Stimulated activated CD4-positive, alpha-beta T cell treated with anti-CD3 and anti-CD28 coated beads, Interleukin-4, amount 100 ng/mL, for 48 hours (primary cell): Measurements from ENCODE around the gene ZNF217.
A peak's percentile ranks its signal among the peaks of the same experiment; 100 is the strongest.
"Not testable (repeated sequence)": the region's sequence is repeated elsewhere in the genome, so short reads cannot be mapped to it uniquely, and the experiment has no call there.

Experiments used
- DNase-seq, 2 donors: peaks; one replicate each; pipeline ENCODE4 v3.0.0-alpha.2; 2020; ENCODE audit warnings: low read depth in 2 of 2

ZNF217 gene

GRCh38 chr20:53593466-53594007 lies at the start of gene ZNF217:
TSS of gene ZNF217 (minus strand) at chr20:53593839. CDS start at chr20:53582826, 11,013 bp downstream.
- peak; percentile 72 to 74 for DNase-seq

DNA sequence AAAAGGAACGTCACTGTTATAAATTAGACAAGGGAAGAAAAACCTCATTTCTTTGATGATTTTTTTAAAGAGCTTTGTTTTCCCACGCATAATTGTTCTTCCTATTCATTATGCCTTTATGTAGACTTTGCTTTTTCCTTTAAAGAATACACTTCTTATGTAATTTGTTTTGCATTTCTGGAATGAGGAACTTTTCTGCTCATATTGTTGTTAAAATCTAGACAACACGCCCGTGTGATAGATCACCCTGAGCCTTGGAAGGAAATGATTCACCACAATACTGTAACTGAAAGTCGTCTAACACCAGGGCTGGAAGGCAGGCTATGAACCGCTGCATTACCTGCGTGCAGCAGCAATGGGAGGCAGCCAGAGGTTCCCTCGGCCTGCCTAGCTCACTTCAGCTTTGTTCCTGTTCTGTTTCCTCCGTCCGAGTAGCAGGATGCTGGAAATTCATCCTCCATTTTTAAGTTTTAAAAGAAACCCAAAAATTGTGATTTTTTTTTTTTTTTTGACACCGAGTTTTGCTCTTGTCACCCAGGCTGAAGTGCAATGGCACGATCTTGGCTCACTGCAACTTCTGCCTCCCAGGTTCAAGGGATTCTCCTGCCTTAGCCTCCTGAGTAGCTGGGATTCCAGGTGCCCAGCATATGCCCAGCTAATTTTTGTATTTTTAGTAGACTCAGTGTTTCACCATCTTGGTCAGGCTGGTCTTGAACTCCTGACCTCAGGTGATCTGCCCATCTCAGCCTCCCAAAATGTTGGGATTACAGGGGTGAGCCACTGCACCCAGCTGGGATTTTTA lies 49.6 kb upstream of the ZNF217 start:
- DNase-seq: peak; percentile 43 to 51

- no peak for DNase-seq
These were observed 48.8 kb upstream of the ZNF217 start for GRCh38 chr20:53642196-53643030.

DNA sequence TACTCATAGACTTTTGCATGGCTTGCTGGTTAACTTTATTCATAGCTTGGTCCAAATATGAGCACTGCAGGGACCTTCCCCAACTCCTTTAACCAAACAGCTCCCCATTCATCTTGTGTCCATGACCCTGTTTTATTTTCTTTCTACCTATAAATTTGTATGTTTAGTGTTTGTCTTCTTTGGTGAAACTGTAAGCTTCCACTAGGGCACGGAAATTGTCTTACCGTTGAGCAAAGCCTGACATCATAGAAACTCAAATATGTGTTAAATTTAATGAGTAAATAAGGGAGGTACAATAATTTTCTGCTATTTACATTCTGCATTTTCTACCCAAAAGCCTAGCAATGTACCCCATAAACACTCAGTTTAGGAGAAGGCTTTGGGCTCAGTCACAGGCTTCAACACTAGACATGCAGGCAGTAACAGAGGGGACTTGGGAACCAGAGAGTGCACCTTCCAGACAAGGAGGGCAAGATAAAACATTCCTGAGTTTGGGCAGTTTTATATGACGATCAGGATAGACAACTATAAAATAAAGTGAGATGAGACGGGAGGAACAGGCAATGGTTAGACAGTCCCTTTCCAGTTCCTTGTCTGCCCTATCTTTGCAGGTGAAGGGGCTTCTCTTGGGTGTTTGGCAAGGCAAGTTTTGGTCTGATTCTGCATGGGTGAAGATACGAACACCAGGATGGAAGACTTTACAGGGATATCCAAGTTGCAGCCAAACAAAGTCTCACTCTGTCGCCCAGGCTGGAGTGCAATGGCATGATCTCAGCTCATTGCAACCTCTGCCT lies 46.2 kb upstream of the ZNF217 start:
- no peak for DNase-seq

DNA sequence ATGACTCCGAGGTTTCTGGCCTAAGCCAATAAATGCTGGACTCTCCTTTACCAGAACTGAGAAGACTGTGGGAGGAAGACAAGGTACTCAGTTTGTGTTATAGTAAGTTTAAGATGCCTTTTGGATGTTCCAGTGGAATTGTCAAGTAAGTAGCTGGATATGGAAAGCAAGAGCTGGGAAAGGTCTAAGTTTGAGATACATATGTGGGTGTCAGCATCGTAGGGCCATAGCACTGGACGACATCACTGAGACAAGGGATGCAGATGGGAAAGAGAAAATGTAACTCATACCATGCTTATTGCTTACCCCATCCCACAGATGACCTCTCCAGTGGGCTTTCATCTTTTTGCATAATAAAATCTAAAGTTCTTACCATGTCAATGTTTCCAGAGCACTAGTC lies 45.5 kb upstream of the ZNF217 start:
- DNase-seq: no peak

GRCh38 chr20:53637310-53637709 lies 43.7 kb upstream of the ZNF217 start:
- not testable (repeated sequence) for DNase-seq

DNA sequence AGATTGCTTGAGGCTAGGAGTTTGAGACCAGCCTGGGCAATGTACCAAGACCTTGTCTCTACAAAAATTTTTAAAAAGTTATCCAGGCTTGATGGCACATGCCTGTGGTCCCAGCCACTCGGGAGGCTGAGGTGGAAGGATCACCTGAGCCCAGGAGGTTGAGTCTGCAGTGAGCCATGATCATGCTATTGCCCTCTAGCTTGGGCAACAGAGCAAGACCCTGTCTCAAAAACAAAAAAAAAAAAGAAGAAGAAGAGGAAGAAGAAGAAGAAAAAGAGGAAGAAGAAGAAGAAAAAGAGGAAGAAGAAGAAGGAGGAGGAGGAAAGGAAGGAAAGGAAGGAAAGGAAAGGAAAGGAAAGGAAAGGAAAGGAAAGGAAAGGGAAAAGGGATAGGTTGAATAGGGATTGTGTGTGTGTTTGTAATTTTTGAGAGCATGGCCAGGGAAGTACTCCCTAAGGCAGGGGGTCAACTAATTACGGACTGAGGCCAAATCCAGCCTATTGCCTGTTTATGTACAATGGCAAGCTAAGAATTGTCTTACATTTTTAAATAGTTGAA lies 43.0 kb upstream of the ZNF217 start:
- no peak for DNase-seq

- DNase-seq: no peak
These were observed 41.6 kb upstream of the ZNF217 start for GRCh38 chr20:53635221-53635620.

DNA sequence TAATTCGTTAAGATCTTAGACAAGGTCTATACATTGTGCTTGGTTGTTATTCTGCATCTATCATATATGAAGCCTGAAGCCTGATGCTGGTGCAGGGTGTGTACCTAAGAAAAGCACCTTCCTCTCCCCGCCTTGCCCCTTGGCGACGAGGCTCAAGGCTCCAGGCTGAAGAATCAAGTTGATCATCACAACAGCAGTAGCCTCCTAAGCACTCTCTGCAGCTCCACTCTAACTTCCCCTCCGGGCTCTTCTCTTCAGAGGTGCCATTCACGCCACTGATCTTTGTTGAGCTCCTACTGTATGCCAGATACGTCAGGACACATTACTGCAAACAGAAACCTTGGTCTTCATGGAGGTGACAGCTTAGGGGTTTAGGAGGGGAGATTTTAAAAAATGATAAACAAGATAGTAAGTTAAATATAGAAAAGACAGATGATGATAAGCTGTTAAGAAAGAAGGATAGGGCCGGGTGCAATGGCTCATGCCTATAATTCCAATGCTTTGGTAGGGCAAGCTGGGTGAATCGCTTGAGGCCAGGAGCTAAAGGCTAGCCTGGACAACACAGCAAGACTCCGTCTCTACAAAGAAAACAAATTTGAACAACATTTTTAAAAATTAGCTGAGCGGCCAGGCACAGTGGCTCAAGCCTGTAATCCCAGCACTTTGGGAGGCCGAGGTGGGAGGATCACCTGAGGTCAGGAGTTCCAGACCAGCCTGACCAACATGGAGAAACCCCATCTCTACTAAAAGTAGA lies 38.4 kb upstream of the ZNF217 start:
- no peak for DNase-seq

DNA sequence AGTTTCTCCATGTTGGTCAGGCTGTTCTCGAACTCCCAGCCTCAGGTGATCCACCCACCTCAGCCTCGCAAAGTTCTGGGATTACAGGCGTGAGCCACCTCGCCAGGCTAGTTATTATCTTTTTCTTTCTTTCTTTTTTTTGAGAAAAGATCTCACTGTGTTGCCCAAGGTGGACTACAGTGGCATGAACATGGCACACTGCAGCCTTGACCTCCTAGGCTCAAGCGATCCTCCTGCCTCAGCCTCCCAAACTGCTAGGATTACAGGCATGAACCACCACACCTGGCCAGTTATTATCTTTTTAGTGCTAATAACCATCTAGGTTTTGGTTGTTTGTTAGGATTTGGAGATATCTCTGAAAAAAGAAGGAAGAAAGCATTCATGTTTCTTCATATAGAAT lies 35.8 kb upstream of the ZNF217 start:
- no peak for DNase-seq

- DNase-seq: not testable (repeated sequence)
These were observed 35.1 kb upstream of the ZNF217 start for GRCh38 chr20:53628758-53629157.

GRCh38 chr20:53628076-53628475 lies 34.4 kb upstream of the ZNF217 start:
- DNase-seq: no peak

GRCh38 chr20:53627001-53627400 lies 33.4 kb upstream of the ZNF217 start:
- not testable (repeated sequence) for DNase-seq

GRCh38 chr20:53626584-53626983 lies 32.9 kb upstream of the ZNF217 start:
- DNase-seq: no peak

GRCh38 chr20:53625311-53626129 lies 31.9 kb upstream of the ZNF217 start:
- DNase-seq: no peak

DNA sequence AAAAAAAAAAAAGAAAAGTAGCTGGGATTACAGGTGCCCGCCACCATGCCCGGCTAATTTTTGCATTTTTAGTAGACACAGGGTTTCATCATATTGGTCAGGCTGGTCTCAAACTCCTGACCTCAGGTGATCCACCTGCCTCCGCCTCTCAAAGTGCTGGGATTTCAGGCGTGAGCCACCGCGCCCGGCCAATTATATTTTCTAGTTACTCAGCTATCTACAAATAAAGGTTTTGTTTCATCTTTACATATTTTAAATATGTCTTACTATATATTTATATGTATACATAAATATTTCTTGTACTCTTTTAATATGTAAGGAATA lies 31.2 kb upstream of the ZNF217 start:
- not testable (repeated sequence) for DNase-seq

GRCh38 chr20:53623454-53624211 lies 30.0 kb upstream of the ZNF217 start:
- peak in 1 of 2 donors; percentile 33 for DNase-seq

- no peak for DNase-seq
These were observed 29.5 kb upstream of the ZNF217 start for GRCh38 chr20:53623134-53623453.
